ENCODE measurements around the gene KCNT2. TPM values are rescaled to one million over a fixed set of nuclear protein-coding genes. Genes with fewer than 3 reads are reported as not detected.

KCNT2 gene
- total RNA-seq, 1 experiment from 2014 or later = not detected

DNA sequence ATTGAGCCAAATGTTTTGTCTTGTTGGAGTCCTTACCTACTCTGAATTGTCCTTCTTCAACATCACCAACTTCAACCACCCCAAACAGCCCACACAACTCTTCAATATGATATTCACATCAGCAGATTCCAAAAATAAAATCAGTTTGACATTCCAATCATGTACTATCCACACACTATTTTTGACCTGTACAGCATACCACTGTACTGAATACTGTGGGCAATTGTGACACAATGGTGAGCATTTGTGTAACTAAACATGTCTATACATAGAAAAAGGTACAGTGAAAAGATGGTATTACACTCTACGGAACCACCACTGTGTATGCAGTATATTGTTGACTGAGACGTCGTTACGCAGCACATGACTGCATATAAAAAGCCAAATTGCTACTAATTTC is 223.1 kb downstream of the KCNT2 start:
- no TSS peak for BruUV-seq (replicated peaks)
- no peaks in the 10 kb centered on the region for H3K4me1 ChIP-seq (ENCODE audit: control insufficient read depth in 1 of 2, insufficient read depth in 2 of 2, low read length in 2 of 2)
- ATAC-seq (no peak), DNase-seq (ENCODE audit: low read depth, low spot score) (no peak)
- TF ChIP-seq YY1 (IDR thresholded peaks at IDR 0.05; ENCODE audit: extremely low read depth, insufficient replicate concordance, low read depth, low read length) = no peak
- TF ChIP-seq CBX3 (IDR thresholded peaks at IDR 0.05; ENCODE audit: low read depth) = no peak
- no peak for TF ChIP-seq RAD21 (IDR thresholded peaks at IDR 0.05; ENCODE audit: low read depth)
- no peak for TF ChIP-seq POLR2AphosphoS5 (IDR thresholded peaks at IDR 0.05; ENCODE audit: low read depth, low read length)
- no peak for TF ChIP-seq FOSL1 (IDR thresholded peaks at IDR 0.05; ENCODE audit: low read depth)
- TF ChIP-seq, protein P1, sequence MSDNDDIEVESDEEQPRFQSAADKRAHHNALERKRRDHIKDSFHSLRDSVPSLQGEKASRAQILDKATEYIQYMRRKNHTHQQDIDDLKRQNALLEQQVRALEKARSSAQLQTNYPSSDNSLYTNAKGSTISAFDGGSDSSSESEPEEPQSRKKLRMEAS (IDR thresholded peaks at IDR 0.05) = no peak
- TF ChIP-seq SRF (IDR thresholded peaks at IDR 0.05; ENCODE audit: low read depth) = no peak
- TF ChIP-seq, protein P2, sequence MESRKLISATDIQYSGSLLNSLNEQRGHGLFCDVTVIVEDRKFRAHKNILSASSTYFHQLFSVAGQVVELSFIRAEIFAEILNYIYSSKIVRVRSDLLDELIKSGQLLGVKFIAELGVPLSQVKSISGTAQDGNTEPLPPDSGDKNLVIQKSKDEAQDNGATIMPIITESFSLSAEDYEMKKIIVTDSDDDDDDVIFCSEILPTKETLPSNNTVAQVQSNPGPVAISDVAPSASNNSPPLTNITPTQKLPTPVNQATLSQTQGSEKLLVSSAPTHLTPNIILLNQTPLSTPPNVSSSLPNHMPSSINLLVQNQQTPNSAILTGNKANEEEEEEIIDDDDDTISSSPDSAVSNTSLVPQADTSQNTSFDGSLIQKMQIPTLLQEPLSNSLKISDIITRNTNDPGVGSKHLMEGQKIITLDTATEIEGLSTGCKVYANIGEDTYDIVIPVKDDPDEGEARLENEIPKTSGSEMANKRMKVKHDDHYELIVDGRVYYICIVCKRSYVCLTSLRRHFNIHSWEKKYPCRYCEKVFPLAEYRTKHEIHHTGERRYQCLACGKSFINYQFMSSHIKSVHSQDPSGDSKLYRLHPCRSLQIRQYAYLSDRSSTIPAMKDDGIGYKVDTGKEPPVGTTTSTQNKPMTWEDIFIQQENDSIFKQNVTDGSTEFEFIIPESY (IDR thresholded peaks at IDR 0.05; ENCODE audit: extremely low read depth, insufficient replicate concordance, low read length) = no peak
- no peak for TF ChIP-seq EGR1 (IDR thresholded peaks at IDR 0.05; ENCODE audit: low read depth)
- TF ChIP-seq, protein P3, sequence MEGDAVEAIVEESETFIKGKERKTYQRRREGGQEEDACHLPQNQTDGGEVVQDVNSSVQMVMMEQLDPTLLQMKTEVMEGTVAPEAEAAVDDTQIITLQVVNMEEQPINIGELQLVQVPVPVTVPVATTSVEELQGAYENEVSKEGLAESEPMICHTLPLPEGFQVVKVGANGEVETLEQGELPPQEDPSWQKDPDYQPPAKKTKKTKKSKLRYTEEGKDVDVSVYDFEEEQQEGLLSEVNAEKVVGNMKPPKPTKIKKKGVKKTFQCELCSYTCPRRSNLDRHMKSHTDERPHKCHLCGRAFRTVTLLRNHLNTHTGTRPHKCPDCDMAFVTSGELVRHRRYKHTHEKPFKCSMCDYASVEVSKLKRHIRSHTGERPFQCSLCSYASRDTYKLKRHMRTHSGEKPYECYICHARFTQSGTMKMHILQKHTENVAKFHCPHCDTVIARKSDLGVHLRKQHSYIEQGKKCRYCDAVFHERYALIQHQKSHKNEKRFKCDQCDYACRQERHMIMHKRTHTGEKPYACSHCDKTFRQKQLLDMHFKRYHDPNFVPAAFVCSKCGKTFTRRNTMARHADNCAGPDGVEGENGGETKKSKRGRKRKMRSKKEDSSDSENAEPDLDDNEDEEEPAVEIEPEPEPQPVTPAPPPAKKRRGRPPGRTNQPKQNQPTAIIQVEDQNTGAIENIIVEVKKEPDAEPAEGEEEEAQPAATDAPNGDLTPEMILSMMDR (IDR thresholded peaks at IDR 0.05 in 2 of 3, conservative IDR thresholded peaks at IDR 0.05 in 1 of 3; ENCODE audit: borderline replicate concordance in 1 of 3, insufficient read depth in 1 of 3, low read depth in 2 of 3, low read length in 2 of 3) = no peak
- no peak for TF ChIP-seq POLR2A (IDR thresholded peaks at IDR 0.05; ENCODE audit: borderline replicate concordance, extremely low read depth, insufficient read depth, insufficient read length)
- no peak for TF ChIP-seq EZH2 (IDR thresholded peaks at IDR 0.05)
- TF ChIP-seq TCF7L2 (IDR thresholded peaks at IDR 0.05; ENCODE audit: borderline replicate concordance, extremely low read depth, insufficient read depth, insufficient read length) = no peak
- no peak for TF ChIP-seq SIN3A (IDR thresholded peaks at IDR 0.05; ENCODE audit: low read depth)
- no peak for TF ChIP-seq ZNF274 (IDR thresholded peaks at IDR 0.05; ENCODE audit: low read depth, low read length)
- TF ChIP-seq CEBPB (IDR thresholded peaks at IDR 0.05; ENCODE audit: low read depth) = no peak
- TF ChIP-seq, protein P4, sequence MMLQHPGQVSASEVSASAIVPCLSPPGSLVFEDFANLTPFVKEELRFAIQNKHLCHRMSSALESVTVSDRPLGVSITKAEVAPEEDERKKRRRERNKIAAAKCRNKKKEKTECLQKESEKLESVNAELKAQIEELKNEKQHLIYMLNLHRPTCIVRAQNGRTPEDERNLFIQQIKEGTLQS (IDR thresholded peaks at IDR 0.05) = no peak
- ChIA-PET CTCF (no interaction called here), POLR2A (no interaction called here), RAD21 (ENCODE audit: low non-redundant PET in 1 of 2, low total read pairs in 2 of 2, uncharacterized antibody in 2 of 2, unreplicated experiment in 2 of 2) (no interaction called here)
- no peak overlapping the region for H3K4me2 ChIP-seq (ENCODE audit: low read length)
- no peaks in the 10 kb centered on the region for H4K20me1 ChIP-seq (ENCODE audit: insufficient read depth)
- no peak overlapping the region for H2AFZ ChIP-seq (ENCODE audit: low read depth, low read length, poor library complexity, severe bottlenecking)
- H3K79me2 ChIP-seq (ENCODE audit: insufficient read depth, low read length) = no peaks in the 10 kb centered on the region
- no peaks in the 10 kb centered on the region for H3K9me3 ChIP-seq (ENCODE audit: control insufficient read depth in 1 of 2, insufficient read depth in 1 of 2, low read depth in 1 of 2, low read length in 2 of 2)
- H3K4me3 ChIP-seq (replicated peaks in 1 of 2; ENCODE audit: low read depth in 1 of 2, low read length in 2 of 2) = no peak overlapping the region
- H3K27ac ChIP-seq (ENCODE audit: low read depth, low read length) = no peak overlapping the region
- H3K27me3 ChIP-seq (ENCODE audit: insufficient read depth, low read length) = no peaks in the 10 kb centered on the region
- intact Hi-C loops (cut with micrococcal nuclease) = no loop called here
- H3K36me3 ChIP-seq (ENCODE audit: control insufficient read depth in 1 of 2, insufficient read depth in 2 of 2, low read length in 2 of 2) = no peaks in the 10 kb centered on the region
- H3K9ac ChIP-seq (ENCODE audit: low read length) = no peak overlapping the region
- no peaks in the 10 kb centered on the region for H3K9me2 ChIP-seq (ENCODE audit: insufficient read depth)

All from HCT116 (cell line).